GM10266 (cell line): Measurements from ENCODE around the gene KCNF1.
A peak's percentile ranks its signal among the peaks of the same experiment; 100 is the strongest.

Experiments used
- DNase-seq: peaks from one replicate; pipeline ENCODE4 v3.0.0; 2012; ENCODE audit errors: extremely low spot score
- CTCF ChIP-seq: IDR thresholded peaks from 2 replicates; pipeline ENCODE4 v1.5.1; 2012; ENCODE audit warnings: mild to moderate bottlenecking, low read depth; ENCODE audit not compliant: control insufficient read depth, insufficient read depth; ENCODE audit errors: missing control alignments

KCNF1 gene

GRCh38 chr2:10892796-10893350, 18.9 kb upstream of the KCNF1 start:
- no peak for DNase-seq
- TF ChIP-seq CTCF, result no peak

GRCh38 chr2:10894264-10894935, 17.3 kb upstream of the KCNF1 start:
- TF ChIP-seq CTCF, result no peak
- no peak for DNase-seq

GRCh38 chr2:10895231-10895630, 16.5 kb upstream of the KCNF1 start:
- DNase-seq, result no peak
- TF ChIP-seq CTCF, result no peak

- DNase-seq, result no peak
- TF ChIP-seq CTCF, result no peak
Measured at GRCh38 chr2:10897956-10898355, 13.8 kb upstream of the KCNF1 start.

GRCh38 chr2:10900216-10901109, 11.3 kb upstream of the KCNF1 start:
- TF ChIP-seq CTCF, result peak; percentile 6
- peak; percentile 59 for DNase-seq

GRCh38 chr2:10901160-10901939, 10.4 kb upstream of the KCNF1 start:
- TF ChIP-seq CTCF, result no peak
- no peak for DNase-seq
